WTC11 (cell line): ENCODE data around the gene SMAD5.

ENCODE experiments used
- ARID4B ChIP-seq: sonication (generic); formaldehyde crosslinking; IDR thresholded peaks from 2 replicates; pipeline ENCODE4 v1.8.0; 2023; ENCODE audit warnings: missing genetic modification reagents, mild to moderate bottlenecking, borderline replicate concordance
- ATF6 ChIP-seq: sonication (generic); formaldehyde crosslinking; IDR thresholded peaks from 2 replicates; pipeline ENCODE4 v1.8.1; 2023; ENCODE audit warnings: mild to moderate bottlenecking, missing genetic modification reagents
- CREM ChIP-seq: sonication (generic); formaldehyde crosslinking; IDR thresholded peaks from 2 replicates; pipeline ENCODE4 v1.8.1; 2022; ENCODE audit warnings: mild to moderate bottlenecking, missing genetic modification reagents, moderate library complexity
- CTCF ChIP-seq: fragments of 200-600 bp; IDR thresholded peaks from 2 replicates; pipeline ENCODE4 v1.8.0; 2022; ENCODE audit warnings: antibody characterized with exemption
- E2F1 ChIP-seq: sonication (generic); formaldehyde crosslinking; IDR thresholded peaks from 2 replicates; pipeline ENCODE4 v1.8.0; 2022; ENCODE audit warnings: mild to moderate bottlenecking, missing genetic modification reagents
- EMX1 ChIP-seq: fragments of 250-450 bp; sonication (Bioruptor Pico); IDR thresholded peaks from 2 replicates; pipeline ENCODE4 v1.8.0; 2021; ENCODE audit warnings: mild to moderate bottlenecking
- IRF2 ChIP-seq: sonication (generic); formaldehyde crosslinking; IDR thresholded peaks from 2 replicates; pipeline ENCODE4 v1.8.0; 2022; ENCODE audit warnings: low read depth, missing genetic modification reagents, borderline replicate concordance
- NR2C2 ChIP-seq: sonication (generic); formaldehyde crosslinking; IDR thresholded peaks from 2 replicates; pipeline ENCODE4 v1.8.0; 2022; ENCODE audit warnings: mild to moderate bottlenecking, missing genetic modification reagents
- SMAD3 ChIP-seq: sonication (generic); formaldehyde crosslinking; IDR thresholded peaks from 2 replicates; pipeline ENCODE4 v1.8.0; 2022; ENCODE audit warnings: missing genetic modification reagents, mild to moderate bottlenecking, borderline replicate concordance
- USF2 ChIP-seq: sonication (generic); formaldehyde crosslinking; IDR thresholded peaks from 2 replicates; pipeline ENCODE4 v1.8.1; 2023; ENCODE audit warnings: mild to moderate bottlenecking, missing genetic modification reagents, moderate library complexity

- TF ChIP-seq NR2C2 (CRISPR knock-in tag) (no peak), IRF2 (CRISPR knock-in tag) (no peak), EMX1 (no peak), CTCF (no peak), CREM (no peak), USF2 (CRISPR knock-in tag) (no peak), ATF6 (CRISPR knock-in tag) (no peak), E2F1 (CRISPR knock-in tag) (no peak), SMAD3 (CRISPR knock-in tag) (no peak), ARID4B (no peak)
Measured at GRCh38 chr5:136135536-136135935, 2.9 kb downstream of the SMAD5 start.
